22Rv1 (cell line): ENCODE data around the gene PDZK1.

Source experiments
- ZFX ChIP-seq: fragments of 450-650 bp; IDR thresholded peaks from 2 replicates; pipeline ENCODE4 v1.6.1; 2017; ENCODE audit warnings: antibody characterized with exemption, borderline replicate concordance
- TF ChIP-seq, protein P1 (sequence below): fragments of 450-650 bp; IDR thresholded peaks from 2 replicates; pipeline ENCODE4 v1.5.1; 2017; ENCODE audit warnings: mild to moderate bottlenecking

DNA sequence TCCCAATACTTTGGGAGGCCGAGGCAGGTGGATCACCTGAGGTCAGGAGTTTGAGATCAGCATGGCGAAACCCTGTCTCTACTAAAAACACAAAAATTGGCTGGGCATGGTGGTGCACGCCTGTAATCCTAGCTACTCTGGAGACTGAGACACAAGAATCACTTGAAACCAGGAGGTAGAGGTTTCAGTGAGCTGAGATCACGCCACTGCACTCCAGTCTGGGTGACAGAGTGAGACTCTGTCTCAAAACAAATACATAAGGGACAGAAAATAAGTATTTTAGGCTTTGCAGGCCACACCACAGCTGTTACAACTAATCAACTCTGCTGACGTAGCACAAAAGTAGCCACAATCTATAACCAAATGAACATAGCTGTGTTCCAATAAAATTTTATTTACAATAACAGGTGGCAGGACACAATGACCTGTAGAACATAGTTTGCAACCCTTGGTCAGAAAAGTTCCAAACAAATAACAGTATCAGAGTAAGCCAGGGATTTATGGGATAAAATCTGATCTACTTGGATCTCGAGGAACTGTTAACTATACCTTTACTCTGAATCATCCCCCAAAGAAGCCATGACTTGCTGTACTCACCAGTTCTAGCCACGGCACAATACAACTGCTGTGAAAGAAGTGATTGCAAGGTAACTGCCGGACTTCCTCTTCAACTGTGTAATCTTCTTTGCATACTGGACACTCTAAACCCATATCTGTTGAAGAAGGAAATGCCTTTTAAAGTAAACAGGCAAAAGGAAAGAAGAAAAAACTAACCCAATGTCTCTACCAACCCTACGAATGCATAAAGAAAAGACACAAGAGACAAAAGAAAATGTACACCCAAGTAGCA lies 40.5 kb upstream of the PDZK1 start:
- TF ChIP-seq ZFX = no peak
- TF ChIP-seq, protein P1, sequence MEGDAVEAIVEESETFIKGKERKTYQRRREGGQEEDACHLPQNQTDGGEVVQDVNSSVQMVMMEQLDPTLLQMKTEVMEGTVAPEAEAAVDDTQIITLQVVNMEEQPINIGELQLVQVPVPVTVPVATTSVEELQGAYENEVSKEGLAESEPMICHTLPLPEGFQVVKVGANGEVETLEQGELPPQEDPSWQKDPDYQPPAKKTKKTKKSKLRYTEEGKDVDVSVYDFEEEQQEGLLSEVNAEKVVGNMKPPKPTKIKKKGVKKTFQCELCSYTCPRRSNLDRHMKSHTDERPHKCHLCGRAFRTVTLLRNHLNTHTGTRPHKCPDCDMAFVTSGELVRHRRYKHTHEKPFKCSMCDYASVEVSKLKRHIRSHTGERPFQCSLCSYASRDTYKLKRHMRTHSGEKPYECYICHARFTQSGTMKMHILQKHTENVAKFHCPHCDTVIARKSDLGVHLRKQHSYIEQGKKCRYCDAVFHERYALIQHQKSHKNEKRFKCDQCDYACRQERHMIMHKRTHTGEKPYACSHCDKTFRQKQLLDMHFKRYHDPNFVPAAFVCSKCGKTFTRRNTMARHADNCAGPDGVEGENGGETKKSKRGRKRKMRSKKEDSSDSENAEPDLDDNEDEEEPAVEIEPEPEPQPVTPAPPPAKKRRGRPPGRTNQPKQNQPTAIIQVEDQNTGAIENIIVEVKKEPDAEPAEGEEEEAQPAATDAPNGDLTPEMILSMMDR = no peak
